Breast epithelium (tissue), 4 donors: ENCODE data around the gene POMT1. TPM values are rescaled to one million over a fixed set of nuclear protein-coding genes. Genes with fewer than 3 reads are reported as not detected.

Source experiments
- DNase-seq, 2 donors: peaks; one replicate each; pipeline ENCODE4 v3.0.0-alpha.2; 2019; ENCODE audit warnings: low spot score in 2 of 2
- H3K27ac ChIP-seq, 2 donors: fragments of 200-600 bp; sonication (generic) in 1 of 2; one replicate each; pipeline ENCODE4 v1.5.1; 2016 to 2019; ENCODE audit warnings: mild to moderate bottlenecking in 1 of 2
- H3K27me3 ChIP-seq, 2 donors: fragments of 200-600 bp; sonication (generic) in 1 of 2; one replicate each; pipeline versions ENCODE4 v1.5.1 to v1.6.0; 2017 to 2019; ENCODE audit warnings: control low read depth in 1 of 2, mild to moderate bottlenecking in 1 of 2
- H3K36me3 ChIP-seq: fragments of 200-600 bp; one replicate; pipeline ENCODE4 v1.5.1; 2019
- H3K4me1 ChIP-seq, 2 donors: fragments of 200-600 bp; sonication (generic); one replicate each; pipeline ENCODE4 v1.5.1; 2016 to 2019; ENCODE audit warnings: control low read depth in 1 of 2
- H3K4me3 ChIP-seq, 3 donors: fragments of 200-600 bp; sonication (generic); 1 replicate in 2 of 3; 2 replicates in 1 of 3; pipeline ENCODE4 v1.5.1; 2016 to 2019; ENCODE audit warnings: mild to moderate bottlenecking in 3 of 3, moderate library complexity in 2 of 3
- H3K9me3 ChIP-seq, 2 donors: fragments of 200-600 bp; sonication (generic) in 1 of 2; one replicate each; pipeline ENCODE4 v1.5.1; 2016 to 2019; ENCODE audit warnings: control low read depth in 1 of 2
- CTCF ChIP-seq, 3 donors: fragments of 450-650 bp; IDR thresholded peaks; one replicate each; pipeline ENCODE4 v1.5.1; 2016 to 2017; ENCODE audit warnings: antibody characterized with exemption in 3 of 3, mild to moderate bottlenecking in 3 of 3, moderate library complexity in 3 of 3
- POLR2A ChIP-seq: fragments of 450-650 bp; IDR thresholded peaks from one replicate; pipeline ENCODE4 v1.6.1; 2016; ENCODE audit warnings: antibody characterized with exemption, mild to moderate bottlenecking, moderate library complexity
- POLR2AphosphoS5 ChIP-seq, 3 donors: sonication (generic); formaldehyde crosslinking; IDR thresholded peaks; one replicate each; pipeline ENCODE4 v1.6.1; 2017; ENCODE audit warnings: antibody characterized with exemption in 3 of 3
- intact Hi-C: fragments of 100-400 bp; cut with DNase I; formaldehyde crosslinking; loops from one replicate; pipeline ENCODE4 v1.15.1; 2023; ENCODE audit warnings: low total_unique reads
- total RNA-seq, 3 donors: library from RNA; depleted of rRNA; stranded (reverse); fragments of >200 nt; gene quantifications; one replicate each; pipeline ENCODE4 v1.1.0, GENCODE V29; 2016

The POMT1 gene
- total RNA-seq, 3 donors from 2014 or later = 26.5 to 45.7 (median 26.6) TPM

GRCh38 chr9:131524665-131525315 is 22.1 kb downstream of the POMT1 start:
- Histone ChIP-seq H3K36me3 (peaks cover 11% of the 10 kb centered on the region), H3K27ac (no peak overlapping the region), H3K9me3 (no peaks in the 10 kb centered on the region), H3K4me3 (no peak overlapping the region), H3K27me3 (no peaks in the 10 kb centered on the region), H3K4me1 (peaks cover 3 to 4% of the 10 kb centered on the region in 2 donors)
- no peak for DNase-seq
- no peak for TF ChIP-seq POLR2A
- TF ChIP-seq POLR2AphosphoS5 (IDR thresholded peaks at IDR 0.05) = no peak
- intact Hi-C loops = no loop called here

DNA sequence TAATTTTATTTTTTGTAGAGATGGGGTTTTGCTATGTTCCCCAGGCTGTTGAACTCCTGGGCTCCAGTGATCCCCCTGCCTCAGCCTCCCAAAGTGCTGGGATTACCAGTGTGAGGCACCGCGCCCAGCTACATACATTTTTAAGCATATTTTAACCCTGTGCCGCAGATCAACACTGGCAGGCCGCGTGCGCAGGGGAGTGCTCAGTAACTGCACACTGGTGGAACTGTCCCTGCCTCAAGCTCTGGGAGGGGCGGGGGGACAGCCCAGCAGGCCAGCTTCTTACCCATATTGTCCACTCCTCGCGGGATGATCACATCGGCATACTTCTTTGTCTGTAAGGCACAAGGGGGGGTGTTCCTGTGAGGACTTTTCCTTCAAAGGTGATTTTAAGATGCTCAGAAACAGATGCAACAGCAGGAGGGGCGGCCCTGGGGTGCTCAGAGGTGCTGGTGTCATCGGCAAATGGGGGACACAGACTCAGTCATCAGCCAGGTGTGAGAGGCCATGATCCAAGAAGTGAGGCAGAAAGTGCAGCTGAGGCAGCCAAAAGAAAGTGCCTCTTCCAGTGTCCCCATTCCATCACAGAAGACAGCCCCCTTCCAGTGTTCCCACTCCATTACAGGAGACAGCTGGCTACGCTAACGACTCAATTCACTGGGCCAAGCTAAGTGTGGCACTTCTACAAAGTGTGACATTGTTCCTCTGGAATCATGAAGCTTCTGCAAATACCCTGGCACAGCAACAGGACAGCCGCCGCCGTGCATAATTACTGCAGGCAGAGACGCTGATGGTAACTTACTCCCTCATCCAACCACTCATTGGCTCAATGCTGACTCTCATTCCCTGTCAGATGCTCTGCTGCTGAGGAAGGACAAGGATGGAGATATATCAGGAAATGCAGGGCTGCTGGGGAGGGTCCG is 23.2 kb downstream of the POMT1 start:
- peaks cover 7% of the 10 kb centered on the region for H3K36me3 ChIP-seq
- TF ChIP-seq POLR2AphosphoS5 (IDR thresholded peaks at IDR 0.05) (no peak), POLR2A (no peak), CTCF (IDR thresholded peaks at IDR 0.05) (no peak)
- no peak for DNase-seq
- peaks cover 9 to 10% of the 10 kb centered on the region in 2 donors for H3K4me1 ChIP-seq
- H3K4me3 ChIP-seq = no peak overlapping the region
- no peak overlapping the region for H3K27ac ChIP-seq
- H3K27me3 ChIP-seq = no peaks in the 10 kb centered on the region
- intact Hi-C loops = no loop called here
- H3K9me3 ChIP-seq = no peaks in the 10 kb centered on the region

GRCh38 chr9:131528186-131528585 is 25.5 kb downstream of the POMT1 start:
- H3K4me1 ChIP-seq = peaks cover 9 to 10% of the 10 kb centered on the region in 2 donors
- no peak for DNase-seq
- no peak overlapping the region for H3K4me3 ChIP-seq
- no peak overlapping the region for H3K27ac ChIP-seq
- H3K27me3 ChIP-seq = no peaks in the 10 kb centered on the region
- no peaks in the 10 kb centered on the region for H3K9me3 ChIP-seq
- H3K36me3 ChIP-seq = peaks cover 7% of the 10 kb centered on the region
- intact Hi-C loops = no loop called here
- TF ChIP-seq CTCF (IDR thresholded peaks at IDR 0.05) (no peak), POLR2A (no peak), POLR2AphosphoS5 (IDR thresholded peaks at IDR 0.05) (no peak)

GRCh38 chr9:131528886-131529505 is 26.3 kb downstream of the POMT1 start:
- Histone ChIP-seq H3K9me3 (no peaks in the 10 kb centered on the region), H3K36me3 (peaks cover 7% of the 10 kb centered on the region), H3K4me1 (peaks cover 9 to 10% of the 10 kb centered on the region in 2 donors), H3K4me3 (peak overlapping the region in 1 of 3 donors; percentile 100), H3K27me3 (no peaks in the 10 kb centered on the region), H3K27ac (no peak overlapping the region)
- TF ChIP-seq POLR2AphosphoS5 (IDR thresholded peaks at IDR 0.05) (no peak), POLR2A (no peak), CTCF (IDR thresholded peaks at IDR 0.05) (no peak)
- no peak for DNase-seq
- intact Hi-C loops = no loop called here

DNA sequence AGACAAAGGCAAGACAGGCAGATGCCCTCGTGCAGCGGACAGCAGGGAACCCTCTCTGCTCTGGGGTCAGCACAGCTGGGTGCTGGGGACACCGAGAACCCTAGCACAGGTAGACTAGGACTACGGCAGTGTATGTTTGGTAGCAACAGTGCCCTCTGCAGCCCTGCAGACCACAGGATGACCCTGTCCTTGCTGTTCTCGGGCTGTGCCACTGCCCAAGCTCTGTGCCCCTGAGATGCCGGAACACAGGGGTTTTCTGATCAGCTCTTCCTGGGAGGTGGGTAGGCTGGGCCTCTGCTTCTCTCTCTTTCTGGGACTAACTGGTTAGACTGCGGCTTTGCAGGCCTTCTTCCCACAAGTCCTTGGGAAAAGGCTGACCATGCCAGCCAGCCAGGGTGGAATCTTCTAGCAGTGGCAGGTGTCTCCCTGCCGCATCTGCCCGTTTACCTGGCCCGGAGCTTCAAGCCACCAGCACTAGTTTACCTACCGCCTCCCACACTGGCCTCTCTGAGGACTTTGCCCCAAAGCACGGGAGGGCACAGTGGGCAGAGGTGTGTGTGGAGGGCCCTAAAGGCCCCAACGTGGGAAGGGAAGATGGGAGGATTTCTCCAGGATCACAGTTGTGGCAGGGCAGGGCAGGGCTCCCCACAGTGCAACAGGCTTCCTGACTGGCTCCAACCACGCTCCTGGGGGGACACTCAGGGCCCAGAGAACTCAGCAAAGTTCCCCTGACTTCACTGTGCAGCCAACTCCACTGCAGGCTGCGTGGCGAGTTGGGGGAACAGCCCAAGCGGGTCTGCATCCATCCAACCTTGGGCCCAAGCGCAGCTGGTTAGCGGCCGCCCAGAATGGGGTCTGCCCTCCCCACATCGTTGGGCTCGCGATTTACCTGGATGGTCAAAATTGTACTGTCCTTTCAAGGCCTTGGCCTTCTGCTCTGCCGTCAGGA is 27.2 kb downstream of the POMT1 start:
- Histone ChIP-seq H3K9me3 (no peaks in the 10 kb centered on the region), H3K4me1 (peaks cover 9 to 10% of the 10 kb centered on the region in 2 donors), H3K36me3 (peaks cover 4% of the 10 kb centered on the region), H3K4me3 (peak overlapping the region; percentile 96 to 100 (median 99)), H3K27me3 (no peaks in the 10 kb centered on the region), H3K27ac (peak overlapping the region; percentile 63 to 73)
- DNase-seq = no peak
- intact Hi-C loops = no loop called here
- TF ChIP-seq POLR2AphosphoS5 (IDR thresholded peaks at IDR 0.05) (no peak), POLR2A (no peak), CTCF (IDR thresholded peaks at IDR 0.05) (no peak)
